CD1c-positive myeloid dendritic cell (primary cell): ENCODE measurements around the gene ZFHX3.

Experiments used
- DNase-seq: peaks from one replicate; pipeline ENCODE4 v3.0.0-alpha.2; 2016; ENCODE audit errors: extremely low spot score

Gene ZFHX3

DNA sequence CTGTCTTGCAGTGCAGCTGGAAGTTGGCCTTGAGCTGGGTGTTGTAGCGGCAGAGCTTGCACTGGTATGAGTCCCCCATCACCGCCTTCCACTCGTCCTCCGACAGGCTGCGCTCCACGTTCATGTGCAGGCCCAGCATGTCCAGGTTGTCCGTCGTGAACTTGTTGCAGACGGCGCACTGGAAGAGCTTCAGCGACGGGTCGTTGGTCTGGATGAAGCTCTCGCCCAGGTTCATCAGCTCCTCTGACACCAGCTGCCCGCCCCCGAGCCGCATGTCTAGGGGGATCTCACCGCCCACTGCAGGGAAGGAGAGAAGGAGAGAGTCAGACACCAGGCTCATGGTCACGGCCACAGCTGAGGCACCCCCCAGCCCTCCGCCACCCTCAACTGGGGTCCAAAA is 97.3 kb downstream of the ZFHX3 start:
- no peak for DNase-seq

DNA sequence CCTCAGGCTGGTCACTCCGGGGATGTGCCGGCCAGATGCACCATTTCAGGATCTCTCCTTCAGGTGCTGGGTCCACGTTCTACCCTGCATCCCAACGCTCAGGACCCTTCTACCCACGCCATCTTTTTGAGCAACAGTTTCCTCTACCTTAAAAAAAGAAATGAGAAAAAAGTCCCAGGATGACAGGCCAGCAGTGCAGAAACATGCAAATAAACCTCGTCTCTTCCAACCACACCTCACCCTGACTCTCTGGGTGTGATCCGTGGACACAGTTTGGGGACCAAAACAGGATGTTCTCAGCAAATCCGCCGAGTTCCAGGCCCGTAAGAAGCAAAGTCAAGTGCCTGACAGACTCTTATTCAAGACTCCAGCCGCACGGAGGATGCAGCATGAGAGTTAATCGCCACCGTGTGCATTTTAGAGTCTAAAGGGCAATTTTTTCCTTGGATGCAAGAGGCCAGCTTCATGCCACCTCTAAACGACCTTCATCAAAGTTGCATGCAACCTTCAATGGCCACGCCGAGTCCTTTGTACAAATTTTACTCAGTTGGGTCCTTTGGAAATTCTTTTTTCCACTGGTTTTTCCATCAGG is 99.6 kb downstream of the ZFHX3 start:
- DNase-seq, result no peak

DNA sequence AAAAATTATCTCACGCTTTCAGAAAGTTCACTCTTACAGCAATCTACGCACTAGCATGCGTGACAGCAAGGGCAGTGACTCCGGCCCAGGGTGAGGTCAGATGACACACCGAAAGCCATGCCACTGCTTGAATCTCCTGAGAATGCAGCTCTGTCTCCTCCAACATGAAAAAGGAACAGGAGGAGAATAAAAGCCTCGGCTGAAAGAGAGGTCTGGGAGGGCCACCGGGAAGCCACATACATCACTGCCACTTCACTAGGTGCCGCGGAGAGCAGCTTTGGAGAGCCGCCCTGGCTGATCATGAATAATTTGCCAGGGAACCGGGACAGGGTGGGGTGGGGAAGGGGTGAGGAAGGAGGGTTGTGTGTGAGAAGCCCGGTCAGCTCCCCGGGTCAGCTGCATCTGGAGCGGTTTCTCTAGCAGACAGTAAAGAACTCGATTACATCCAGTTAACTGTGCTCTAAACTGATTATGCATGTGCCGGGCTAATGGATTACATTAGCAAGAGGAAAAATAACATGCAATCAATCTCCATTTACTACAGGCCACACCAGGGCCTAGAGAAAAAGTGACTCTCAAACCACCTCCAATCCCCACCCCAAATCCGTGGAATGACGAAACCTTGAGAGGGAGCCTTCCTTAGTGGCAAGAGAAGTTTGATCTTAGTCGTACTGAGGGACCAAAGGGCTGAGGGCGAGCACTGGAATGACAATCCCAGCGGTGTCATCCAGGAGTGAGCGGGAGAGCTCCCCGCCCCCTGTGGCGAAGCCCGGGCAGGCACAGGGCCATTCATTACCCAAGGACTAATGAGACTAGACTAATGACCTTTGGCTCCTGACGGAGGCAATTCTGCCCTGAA is 100.3 kb downstream of the ZFHX3 start:
- no peak for DNase-seq

DNA sequence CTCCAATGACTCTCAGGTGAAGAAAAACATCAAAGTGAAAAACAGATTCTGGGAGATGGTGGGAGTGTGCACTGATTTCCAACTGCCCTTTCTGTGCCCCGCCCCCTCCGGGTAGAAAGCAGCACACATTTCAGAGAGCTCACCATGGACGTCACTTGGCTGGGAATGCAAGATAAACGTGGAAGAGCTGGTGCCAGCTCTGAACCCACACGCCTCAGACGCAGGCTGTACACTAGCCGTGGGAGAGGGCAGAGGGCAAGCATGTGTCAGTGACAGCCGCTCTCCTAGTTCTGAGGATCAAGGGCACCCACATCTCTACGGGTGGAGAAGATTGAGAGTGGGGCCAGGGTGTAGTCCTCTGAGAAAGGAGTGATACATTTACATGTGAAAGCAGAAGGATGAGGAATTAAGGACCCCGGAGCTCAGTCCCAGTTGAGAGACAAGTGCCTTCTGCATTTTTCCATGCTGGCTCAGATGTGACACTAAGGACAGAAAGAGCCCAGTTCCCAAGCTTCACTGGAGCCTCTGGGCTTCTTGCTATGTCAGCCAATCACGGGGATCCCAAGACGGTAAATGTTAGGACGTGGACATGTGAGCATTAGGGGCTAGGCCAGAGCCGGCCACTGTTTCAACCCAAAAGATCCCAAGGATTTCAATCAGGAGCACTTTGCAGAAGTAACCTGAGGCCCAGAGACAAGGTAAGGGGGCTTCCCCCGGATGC is 101.3 kb downstream of the ZFHX3 start:
- no peak for DNase-seq

DNA sequence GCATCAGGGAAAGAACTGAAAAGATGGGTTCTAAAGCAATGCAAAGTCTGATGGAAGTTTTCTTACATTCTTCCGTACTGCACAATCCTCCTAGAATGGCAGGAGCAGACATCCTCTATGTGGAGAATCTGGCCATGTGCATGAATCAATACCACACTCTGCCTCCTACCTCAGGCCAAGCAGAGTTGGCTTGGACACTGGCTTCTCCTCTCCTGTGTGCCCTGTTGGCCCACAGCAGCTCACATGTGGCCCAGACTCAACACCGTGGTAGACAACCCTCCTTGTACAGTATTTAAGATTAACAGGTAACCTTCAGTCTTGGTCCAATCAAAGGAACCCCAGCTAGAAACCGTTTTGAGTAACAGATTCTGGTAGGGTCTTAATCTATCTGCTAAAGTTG is 101.9 kb downstream of the ZFHX3 start:
- no peak for DNase-seq

DNA sequence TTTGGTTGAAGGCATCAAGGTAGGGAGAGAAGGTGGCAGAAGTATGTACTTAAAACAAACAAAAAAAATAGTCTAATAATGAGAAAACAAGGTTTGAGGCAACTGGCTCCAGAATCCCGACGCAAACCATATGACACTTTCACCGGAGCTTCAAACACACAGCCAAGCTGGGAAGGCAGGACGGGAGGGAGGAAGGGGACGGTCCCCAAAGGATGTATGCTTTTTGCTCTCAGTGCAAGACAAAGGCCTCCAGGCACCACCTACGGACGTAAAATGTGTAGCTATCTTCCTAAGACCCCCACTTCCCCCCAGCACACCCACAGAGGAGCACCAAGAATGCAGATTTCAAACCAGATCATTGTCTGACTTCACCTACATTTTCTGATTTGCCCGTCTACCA is 102.3 kb downstream of the ZFHX3 start:
- DNase-seq, result no peak

DNA sequence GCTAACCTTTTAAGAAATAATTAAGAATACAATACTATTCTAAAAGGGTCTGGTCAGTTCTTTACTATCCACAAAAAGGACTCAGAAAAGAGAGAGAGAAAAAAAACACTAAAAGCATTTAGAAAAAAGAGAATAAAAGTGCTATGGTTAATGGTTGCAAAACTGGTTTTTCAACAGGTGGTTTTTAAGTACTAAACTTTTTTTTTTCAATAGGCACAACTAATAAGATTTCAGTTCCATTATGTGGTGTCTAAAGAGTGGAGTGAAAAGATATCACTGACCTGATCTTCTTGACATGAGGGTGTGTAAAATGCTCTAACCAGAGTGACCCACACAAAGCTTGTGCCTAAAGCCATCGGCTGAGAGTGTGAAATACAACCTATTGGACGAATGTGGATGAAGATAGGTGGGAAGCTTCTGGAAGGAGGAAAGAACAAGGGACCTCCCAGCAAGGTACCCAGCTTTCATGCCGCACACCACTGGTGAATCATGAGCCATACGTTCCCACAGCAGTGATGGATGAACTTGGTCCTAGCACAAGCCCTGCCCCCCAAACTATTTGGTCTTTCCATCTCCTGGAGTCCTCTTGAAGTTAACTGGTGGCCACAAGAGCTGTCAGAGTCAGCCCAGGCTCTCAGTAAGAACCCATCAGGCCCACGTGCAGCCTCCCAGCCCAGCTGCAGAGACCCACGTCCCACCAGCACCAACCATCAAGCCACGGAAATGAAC is 103.0 kb downstream of the ZFHX3 start:
- no peak for DNase-seq

DNA sequence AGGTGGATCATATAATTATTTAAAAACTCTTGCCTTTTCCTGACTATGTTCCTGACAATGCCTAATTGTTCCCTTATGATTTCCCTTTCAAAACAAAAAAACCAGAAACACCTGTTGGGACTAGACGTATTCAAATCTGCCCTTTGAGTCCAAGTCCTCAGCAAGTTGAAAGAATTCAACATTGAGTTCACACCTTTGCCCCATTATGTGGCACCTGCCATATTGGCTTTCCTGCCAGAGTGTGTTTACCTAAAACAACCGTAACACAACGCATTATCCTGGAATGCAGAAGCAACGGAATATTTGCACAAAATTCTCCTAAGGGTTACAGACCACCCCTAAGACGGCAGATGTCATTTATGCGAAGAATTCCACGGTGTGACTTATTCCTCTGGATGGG is 105.9 kb downstream of the ZFHX3 start:
- no peak for DNase-seq

DNA sequence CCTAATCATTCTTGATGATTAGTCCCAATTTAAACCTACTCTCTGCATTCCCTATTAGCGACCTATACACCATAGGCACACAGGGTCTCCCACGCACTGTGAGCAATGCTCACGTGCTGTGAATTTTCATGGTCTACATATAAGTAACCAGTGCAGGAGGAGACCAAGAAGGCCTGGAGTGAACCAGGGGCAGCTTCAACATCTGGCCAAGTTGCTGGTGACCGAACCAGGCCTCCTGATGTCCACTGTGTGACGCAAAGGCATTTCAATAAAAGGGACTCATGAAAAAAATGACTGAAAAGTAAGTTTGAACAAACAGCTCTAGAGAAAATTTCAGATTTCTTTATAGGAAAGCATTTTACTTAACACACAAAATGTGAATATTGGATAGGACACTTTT is 107.0 kb downstream of the ZFHX3 start:
- no peak for DNase-seq

DNA sequence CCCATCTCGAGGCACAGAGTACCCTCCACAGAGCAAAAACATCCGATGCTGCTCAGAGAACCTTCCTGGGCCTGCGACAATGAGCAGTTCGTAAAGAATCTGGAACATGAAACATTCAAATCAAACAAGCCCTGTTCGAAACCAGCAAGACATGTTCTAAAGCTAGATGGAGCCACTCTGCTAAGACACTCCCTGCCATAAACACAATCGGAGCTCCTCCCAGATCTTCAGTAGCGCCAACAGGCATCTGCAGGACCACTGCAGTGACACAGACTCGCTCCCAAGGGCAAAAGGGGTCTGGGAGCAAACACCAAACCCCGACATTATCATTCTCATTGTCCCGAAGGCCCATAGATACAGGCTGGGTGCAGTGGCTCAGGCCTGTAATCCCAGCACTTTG is 108.7 kb downstream of the ZFHX3 start:
- DNase-seq, result no peak

DNA sequence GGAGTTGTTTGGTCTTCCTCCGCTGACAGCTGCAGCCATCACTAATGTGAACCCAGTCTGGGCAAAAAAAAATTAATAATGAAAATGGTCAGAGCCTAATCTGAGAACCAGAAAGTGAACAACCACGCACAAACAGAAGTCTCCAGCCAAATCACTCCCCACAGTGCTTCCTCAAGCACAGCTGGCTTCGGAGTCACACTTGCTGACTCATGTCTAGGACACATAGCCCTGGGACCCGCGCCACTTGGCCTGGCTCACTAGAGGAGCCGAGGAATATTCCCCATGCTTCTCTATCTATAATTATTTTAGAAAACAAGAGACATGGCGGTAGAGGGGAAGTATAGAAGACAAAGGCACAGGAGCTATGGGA is 109.1 kb downstream of the ZFHX3 start:
- DNase-seq, result peak; percentile 43

DNA sequence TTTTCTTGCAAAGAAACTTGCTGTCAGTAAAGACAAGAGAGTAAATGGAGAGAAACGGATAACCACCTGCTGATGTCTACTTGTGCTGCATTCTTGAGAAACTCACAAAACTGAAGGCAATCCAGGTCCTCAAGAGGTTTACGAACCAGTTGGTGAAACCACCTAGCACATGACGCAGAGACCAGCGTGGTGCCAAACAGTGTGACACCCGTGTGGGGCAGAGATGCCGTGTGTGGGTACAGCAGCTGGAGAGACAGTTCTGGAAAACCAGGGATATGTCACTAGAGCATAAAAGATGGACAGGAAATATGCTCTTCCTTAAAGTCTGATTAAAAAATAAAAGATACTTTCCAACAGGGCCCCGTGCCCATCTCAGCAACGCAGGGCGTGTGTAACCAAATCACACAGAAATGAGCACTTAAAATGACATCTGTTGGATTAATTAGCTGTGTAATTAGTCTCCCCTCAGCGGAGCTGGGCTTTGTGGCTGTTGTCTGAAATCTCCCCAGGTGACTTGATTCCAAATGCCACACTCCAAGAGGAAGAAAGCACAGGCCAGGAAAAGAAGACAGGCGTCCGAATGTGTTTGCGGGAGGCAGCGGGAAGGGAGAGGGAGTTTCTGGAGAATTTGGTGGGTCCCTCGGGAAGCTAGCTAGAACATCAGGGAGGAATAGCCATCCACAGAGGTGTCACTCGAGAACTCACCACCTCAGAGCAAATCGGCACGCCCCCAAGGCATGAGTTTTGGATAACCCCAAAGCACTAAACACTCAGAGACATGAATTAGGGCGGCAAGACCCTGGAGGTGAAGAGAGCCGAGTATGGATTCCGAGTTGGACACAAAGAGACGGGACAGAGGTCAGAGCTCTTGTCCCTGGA is 109.8 kb downstream of the ZFHX3 start:
- DNase-seq, result no peak

DNA sequence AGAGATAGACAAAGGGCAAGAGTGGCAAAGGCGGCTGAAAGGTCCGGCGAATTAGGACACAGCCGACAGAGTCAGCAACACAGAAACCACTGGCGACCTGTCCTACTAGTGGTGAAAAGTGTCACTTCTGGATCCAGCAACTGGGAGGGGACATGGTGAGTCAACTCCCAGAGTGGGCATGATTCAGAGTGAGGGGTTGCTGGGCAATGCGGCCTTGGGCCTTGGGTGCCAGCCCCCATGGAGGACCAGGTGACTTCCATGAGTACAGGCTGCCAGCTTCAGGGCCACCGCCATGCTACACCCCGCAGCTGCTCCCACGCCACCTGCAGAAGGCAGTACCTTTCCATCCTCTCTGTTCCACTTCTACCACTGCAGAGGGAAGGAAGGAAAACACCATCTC is 110.6 kb downstream of the ZFHX3 start:
- DNase-seq, result no peak

DNA sequence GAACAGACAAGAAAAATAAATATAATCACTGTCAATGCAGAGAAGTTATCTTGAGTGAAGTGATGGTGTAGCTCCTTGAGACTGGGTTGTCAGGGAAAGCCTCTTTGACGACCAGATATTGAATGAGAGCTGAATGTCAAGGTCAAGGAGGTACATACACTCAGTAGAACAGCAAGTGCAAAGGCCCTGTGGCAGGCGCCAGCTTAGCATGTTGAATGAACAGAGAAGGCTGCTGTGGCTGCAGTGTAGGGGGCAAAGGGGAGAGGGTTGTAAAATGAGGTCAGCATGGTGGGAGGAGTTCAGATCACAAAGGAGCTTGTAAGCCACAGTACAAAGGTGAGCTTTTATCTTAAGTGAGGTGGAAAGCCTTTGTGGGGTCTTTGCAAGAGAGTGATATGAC is 111.5 kb downstream of the ZFHX3 start:
- no peak for DNase-seq

DNA sequence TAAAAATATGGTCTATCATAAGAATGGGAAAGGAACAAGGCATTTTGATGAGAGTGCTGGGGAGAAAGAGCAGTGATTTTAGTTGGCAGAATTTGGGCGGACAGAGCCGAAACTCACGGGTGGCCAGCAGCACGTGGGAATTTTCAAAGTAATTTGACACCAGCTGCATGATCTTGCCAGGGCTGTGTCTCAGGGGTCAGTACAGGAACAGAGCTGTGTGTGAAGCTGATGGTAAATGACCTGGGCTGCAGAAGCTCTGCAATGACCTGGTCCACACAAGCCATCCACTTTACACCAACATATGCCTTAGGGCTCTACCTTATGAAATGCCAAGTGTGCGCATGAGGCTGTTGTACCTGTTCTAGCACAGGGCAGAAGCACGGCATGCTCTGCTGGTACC is 112.0 kb downstream of the ZFHX3 start:
- DNase-seq, result no peak

DNA sequence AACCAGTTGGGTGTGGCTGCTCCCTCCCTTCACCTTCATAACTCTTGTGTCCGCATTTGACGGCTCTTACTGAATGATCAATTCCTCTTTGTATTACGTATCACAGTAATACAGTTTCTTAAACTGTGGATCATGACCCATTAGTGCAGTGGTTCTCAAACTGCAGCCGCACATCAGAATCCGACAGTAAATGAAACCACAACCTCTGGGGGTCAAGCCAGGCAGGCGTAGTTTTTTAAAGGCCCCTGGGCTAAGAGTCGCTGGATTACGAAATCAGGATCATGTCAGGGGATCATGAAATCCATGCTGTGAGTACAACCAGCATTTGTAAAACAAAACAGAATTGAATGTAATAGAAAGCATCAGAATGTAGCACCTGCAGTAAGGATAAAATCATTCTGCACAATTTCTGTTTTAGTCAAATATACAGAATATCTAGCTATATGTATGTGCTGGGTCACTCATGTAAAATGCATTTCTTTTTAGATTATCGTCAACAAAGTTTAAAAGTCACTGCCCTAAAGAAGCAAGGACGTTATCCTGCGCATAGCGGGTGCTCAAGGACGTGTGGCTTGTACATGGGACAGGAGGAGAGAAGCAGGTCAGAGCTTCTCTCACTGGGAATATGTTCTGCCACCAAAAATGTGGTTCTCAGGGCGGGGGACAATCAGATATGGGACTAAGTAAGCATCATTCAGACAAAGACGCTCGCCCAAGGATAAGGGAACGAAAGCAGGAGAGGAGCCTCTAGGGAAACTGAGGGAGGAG is 113.1 kb downstream of the ZFHX3 start:
- DNase-seq, result peak; percentile 40

DNA sequence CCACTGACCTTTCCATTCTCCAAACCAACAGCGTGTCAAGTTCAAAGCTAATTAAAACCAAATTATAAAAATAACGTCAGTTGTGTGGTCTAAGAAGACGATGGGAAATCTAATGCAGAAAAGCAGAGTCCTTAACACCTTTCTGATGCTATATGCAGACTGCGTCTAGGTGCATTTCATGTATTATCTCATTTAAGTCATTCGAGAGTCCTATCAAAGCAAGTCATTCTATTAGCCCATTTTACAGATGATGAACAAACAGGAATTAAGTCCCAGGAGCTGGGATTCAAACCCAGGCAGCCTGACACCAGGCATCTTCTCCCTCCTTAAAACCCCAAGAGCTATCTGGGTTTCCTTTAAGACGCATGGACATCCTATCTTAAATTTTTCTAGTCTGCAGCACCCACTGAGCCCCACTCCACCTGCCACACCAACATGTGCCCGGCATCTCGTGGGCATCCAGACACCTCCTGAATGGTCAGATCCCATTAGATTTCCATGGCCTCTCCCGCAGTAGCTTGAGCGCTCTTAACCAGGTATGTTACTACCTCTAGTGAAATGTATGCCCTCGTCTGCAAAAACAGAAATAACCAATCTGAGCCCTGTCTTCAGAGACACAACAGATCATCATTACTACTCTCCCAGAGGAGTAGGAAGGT is 115.1 kb downstream of the ZFHX3 start:
- no peak for DNase-seq

DNA sequence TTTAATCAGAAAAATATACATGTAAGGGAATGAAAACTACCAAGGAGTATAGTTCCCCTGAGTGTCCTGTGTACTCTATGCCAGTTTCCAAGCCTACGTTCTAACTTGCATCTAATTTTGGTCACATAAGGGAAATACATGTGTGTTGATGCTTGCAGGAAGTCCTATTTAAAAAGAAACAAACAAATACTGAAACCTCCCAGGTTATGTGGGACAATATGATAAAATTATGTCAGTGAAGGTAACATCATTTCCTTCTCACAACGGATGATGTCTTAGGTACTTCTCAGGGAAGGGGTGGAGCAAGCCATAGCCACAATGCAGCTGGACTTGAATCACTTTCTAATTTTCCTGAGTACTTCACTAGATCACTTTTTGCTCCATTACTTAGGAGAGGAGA is 115.9 kb downstream of the ZFHX3 start:
- DNase-seq, result peak; percentile 71

DNA sequence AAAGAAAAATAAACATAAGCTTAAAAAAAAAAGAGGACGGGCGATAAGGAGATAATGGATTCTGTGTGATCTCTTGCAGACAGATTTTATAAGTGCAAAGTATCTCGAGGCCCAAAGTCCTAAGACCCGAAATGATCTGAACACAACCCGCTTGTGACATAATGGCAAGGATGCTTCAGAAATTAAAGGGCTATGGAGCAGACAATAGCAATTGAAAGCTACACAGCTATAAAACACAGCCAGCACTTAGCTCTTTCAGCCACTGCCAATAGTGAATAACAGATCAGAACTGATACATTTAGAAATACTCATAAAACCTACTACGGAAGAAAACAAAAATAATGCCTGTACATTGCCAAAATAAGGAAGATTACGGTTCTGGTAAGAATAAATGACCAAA is 117.5 kb downstream of the ZFHX3 start:
- DNase-seq, result no peak
